NCI-H345 treated with DMSO at 0.1 percent for 48 hours (cell line): ENCODE measurements around the gene TRAIP.
"Not testable (repeated sequence)": the region's sequence is repeated elsewhere in the genome, so short reads cannot be mapped to it uniquely, and the experiment has no call there.

ENCODE experiments used
- DNase-seq: peaks from one replicate; lab custom pipeline; 2025; ENCODE audit not compliant: unreplicated experiment; lab: John Stamatoyannopoulos, UW

Gene TRAIP

GRCh38 chr3:49856181-49857005 lies at the start of gene TRAIP:
TRAIP (minus strand) TSS chr3:49856564; CDS start chr3:49856453, 111 bp downstream.
- peak; percentile 84 for DNase-seq

DNA sequence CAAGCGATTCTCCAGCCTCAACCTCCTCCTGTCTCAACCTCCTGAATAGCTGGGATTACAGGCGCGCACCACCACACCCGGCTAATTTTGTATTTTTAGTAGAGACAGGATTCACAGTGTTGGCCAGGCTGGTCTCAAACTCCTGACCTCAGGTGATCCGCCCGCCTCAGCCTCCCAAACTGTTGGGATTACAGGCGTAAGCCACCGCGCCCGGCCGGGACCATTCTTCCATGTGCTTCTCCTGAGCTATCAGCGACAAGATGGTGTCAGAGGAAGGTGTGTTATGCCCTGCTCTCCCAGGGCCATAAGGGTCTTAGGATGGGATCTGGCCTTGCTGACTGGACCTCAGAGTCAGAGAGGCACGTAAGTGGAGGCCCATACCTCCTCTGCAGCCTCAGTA lies 48.1 kb upstream of the TRAIP start:
- not testable (repeated sequence) for DNase-seq

- DNase-seq = no peak
Observed at GRCh38 chr3:49903451-49904424, 47.4 kb upstream of the TRAIP start, which contains the start of gene MST1R. MST1R (minus strand) TSS chr3:49903873; CDS start chr3:49903609, 264 bp downstream.

DNA sequence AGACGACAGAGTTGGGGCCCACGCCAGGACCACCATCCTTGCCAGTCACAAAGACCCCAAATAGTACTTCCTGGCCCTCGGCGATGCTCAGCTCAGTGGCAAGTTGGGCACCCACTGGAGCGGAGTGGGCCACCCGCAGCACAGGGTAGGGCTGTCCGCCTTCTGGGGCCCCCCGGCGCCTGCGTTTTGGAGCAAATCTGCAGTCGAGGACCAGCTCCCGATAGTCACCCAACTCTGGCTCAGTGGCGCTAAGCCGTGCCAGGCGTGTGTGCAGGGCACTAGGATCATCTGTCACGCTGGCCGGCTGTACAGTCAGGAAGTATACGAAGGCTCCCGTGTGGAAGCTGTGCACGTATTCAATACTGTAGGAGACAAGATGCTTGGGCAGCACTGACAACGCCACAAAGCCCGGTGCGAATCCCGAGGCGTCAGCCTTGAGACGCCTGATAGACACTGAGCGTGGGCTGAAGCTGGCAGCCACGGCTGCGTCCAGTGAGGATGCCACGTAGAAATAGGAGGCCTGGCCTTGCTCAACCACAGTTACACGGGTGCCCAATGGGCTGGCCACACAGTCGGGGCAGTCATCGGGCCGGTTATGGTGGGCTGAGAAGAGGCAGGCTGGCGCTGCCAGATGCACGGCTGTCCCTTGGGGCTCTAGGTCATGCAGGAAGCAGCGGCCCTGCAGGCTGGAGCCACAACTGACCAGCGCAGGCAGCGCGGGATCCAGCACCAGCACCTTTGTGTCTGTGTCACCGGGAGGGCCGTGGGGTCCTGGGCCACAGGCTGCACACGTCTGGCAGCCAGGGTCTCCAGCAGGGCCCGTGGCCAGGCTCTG lies 46.4 kb upstream of the TRAIP start:
- DNase-seq = no peak

- no peak for DNase-seq
Observed at GRCh38 chr3:49901366-49902339, 45.3 kb upstream of the TRAIP start.

GRCh38 chr3:49900491-49901153 lies 44.3 kb upstream of the TRAIP start:
- DNase-seq = no peak

GRCh38 chr3:49899815-49900214 lies 43.5 kb upstream of the TRAIP start:
- no peak for DNase-seq

DNA sequence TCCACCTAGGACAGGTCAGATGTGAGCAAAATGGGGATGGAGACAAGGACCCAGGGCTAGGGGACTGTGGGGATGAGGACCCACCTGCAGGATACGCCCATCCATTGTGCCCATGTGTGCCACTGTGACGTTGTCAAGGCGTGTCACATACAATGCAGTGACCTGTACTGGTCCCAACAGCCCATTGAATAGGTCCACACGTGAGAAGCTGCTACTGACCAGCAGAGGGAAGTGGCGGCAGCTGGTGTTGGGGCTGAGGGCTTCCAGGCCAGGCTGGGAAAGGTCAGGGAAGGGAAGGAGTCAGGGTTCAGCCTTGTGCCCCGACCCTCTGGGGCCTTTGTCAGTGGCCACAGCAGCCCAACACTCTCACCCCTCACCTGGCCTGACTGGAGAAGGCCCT lies 42.6 kb upstream of the TRAIP start:
- DNase-seq = no peak

GRCh38 chr3:49896345-49896744 lies 40.0 kb upstream of the TRAIP start:
- no peak for DNase-seq

DNA sequence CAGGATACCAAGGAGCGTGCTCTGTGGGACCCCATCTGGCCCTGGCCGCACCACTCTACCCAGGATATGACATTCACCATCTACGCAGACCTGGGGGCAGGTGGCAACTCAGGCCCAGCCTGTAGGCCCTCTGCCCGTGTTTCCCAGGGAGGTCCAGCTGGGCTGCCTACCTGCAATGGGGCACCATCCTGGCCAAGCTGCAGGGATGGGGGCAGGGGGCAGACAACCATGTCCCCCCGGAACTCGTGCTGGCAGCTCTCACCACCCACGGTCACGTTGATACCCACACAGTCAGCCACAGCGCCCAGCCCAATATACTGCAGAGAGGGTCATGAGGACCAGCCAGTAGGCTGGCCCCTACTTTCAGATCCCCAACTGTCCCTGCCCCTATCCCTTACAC lies 39.4 kb upstream of the TRAIP start:
- no peak for DNase-seq

DNA sequence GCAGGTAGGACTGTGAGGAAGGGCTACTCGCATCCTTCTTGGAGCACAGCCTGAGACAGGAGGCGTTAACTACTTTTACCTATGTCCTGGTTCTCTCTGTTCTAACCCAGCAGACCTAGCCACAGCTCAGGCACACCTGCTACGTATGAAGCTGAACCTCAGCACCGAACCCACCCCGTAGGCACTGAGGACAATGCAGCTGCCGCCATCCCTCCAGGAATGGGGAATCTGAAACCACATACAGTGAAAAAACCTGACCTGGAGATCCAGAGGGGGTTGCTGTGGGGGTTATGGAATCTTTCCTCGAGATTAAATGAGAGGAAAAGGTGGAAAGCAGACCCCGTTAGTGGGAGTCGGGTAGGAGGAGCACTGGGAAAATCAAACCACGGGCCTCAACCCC lies 32.9 kb upstream of the TRAIP start:
- DNase-seq = no peak

- no peak for DNase-seq
Observed at GRCh38 chr3:49886922-49887265, 30.5 kb upstream of the TRAIP start.

GRCh38 chr3:49883998-49884397 lies 27.6 kb upstream of the TRAIP start:
- DNase-seq = no peak

- no peak for DNase-seq
Observed at GRCh38 chr3:49882166-49882565, 25.8 kb upstream of the TRAIP start.

DNA sequence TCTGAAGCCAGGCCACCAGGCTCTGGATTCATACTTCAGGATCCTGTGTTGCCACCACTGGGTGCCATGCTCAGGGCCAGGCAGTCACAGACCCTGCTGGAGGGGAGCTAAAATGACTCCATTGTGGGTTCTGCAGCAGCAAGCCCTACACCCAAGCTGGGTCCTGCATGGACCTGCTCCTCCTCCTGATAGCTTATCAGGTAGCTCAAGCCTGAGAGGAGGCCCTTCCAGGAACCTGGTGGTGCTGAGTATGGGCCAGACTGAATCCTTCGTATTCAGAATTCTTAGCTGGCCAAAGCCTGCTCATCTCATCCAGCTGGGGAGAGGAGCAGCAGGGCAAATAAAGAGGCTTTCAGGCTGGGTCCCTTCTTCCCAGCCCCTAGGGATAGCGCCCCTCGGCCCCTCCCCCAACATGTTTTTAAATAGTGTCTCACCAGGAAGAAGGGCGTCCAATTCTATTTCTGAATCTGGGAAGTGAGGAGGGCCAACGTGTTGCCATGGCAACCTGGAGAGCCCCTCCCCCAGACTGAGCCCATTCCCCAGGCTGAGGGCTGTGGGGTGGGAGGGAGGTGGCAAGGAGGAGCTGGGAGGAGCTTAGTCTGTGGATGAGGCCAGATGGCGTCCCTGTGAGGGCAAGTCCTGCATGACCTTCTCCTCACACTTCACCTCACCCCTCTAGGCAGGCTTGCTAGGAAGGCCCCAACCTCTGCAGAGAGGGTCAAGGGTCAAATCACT lies 24.4 kb upstream of the TRAIP start:
- no peak for DNase-seq

DNA sequence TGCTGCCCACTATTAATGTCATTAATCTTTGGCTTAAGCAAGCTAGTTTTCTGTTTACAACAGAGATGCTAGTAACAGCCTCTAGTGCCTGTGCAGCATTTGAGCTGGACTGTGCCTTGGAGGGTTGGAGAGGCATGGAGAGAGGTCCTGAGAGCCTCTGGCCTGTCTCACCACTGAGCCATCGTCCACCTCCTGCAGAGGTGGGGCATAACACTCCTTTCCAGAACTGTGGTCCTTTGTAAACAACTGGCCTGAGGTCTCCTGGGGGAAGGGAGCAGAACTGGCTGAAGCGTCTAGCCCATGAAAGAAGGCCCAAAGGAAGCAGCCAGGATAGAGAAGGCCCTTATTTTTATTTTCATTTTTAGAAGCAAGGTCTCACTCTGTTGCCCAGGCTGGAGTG lies 23.4 kb upstream of the TRAIP start:
- DNase-seq = no peak

DNA sequence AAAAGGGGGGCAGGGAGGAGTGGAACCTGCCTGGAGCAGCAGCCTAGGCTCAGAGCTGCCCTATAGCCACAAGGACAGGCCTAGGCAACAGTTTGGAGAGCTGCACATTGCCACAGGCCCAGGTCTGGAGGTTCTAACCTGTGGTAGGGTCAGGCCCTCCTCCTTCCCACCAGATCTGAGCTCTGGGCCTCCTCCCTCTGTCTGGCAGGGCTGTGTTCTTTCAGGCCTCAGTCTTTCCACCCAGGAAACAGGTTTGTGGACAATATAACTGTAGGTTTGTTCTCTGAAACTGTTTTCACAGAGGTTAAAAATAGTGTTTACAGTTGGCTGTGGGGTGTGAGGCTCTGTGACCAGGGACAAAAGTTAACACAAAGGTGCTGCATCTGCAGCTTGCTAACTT lies 22.3 kb upstream of the TRAIP start:
- no peak for DNase-seq

DNA sequence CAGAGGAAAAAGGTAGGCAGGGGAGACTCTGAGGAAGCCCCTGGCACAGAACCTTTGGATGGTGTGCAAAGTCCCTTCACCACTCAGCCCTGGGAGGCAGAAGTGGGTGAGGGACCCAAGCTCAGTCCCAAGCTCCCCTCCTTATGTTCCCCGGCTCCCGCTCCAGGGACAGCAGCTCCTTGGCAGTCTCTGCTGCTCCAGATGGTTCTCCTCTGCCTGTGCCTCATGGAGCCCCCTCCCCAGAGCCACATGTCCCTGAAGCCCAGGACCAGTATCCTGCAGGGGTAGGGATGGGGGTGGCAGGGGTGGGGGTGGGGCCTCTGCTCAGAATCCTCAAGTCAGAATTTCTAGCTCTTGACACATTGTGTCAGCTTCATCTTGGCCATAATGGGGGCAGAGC lies 21.4 kb upstream of the TRAIP start:
- DNase-seq = no peak

DNA sequence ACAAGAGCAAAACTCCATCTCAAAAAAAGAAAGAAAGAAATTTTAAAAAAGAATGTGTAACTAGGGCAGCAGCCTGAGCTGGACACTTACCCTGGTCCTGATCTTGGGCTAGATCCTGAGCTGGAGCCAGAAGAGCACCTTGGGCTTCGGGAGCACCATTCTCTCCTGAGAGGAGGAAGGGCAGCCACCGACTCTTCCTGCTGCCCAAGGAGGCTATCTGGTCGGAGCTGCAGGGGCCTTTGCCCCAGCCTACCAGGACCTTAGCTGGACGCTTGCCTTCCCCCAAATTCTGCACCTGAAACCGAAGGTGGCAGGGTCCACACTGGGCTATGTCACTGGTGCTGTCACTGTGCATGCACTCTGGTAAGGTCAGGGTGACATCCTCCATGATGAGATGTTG lies 20.2 kb upstream of the TRAIP start:
- DNase-seq = no peak
